Mucosa of stomach (tissue), 1 donor: ENCODE results near the gene NOL3.

Experiments
- H3K27me3 ChIP-seq: one replicate; pipeline ENCODE4 v1.7.0; 2013; ENCODE audit warnings: mild to moderate bottlenecking, low read length; ENCODE audit not compliant: control insufficient read depth, insufficient read depth
- H3K36me3 ChIP-seq: one replicate; pipeline ENCODE4 v1.7.0; 2013; ENCODE audit warnings: low read length; ENCODE audit not compliant: control insufficient read depth, insufficient read depth
- H3K4me1 ChIP-seq: one replicate; pipeline ENCODE4 v1.7.0; 2013; ENCODE audit warnings: mild to moderate bottlenecking, low read length; ENCODE audit not compliant: control insufficient read depth, insufficient read depth
- H3K4me3 ChIP-seq: one replicate; pipeline ENCODE4 v1.7.0; 2013; ENCODE audit warnings: low read length
- H3K9ac ChIP-seq: one replicate; pipeline ENCODE4 v1.7.0; 2013; ENCODE audit warnings: mild to moderate bottlenecking, low read length, moderate library complexity
- H3K9me3 ChIP-seq: one replicate; pipeline ENCODE4 v1.7.0; 2013; ENCODE audit warnings: mild to moderate bottlenecking, low read length, moderate library complexity; ENCODE audit not compliant: control insufficient read depth
- donor health status: Pancreatic carcinoma.

NOL3 gene

GRCh38 chr16:67181346-67181745 is 11.0 kb downstream of the NOL3 start:
- Histone ChIP-seq H3K4me3 (no peak overlapping the region), H3K36me3 (no peaks in the 10 kb centered on the region), H3K4me1 (peaks cover 42% of the 10 kb centered on the region), H3K27me3 (no peaks in the 10 kb centered on the region), H3K9ac (no peak overlapping the region), H3K9me3 (no peaks in the 10 kb centered on the region)

GRCh38 chr16:67182288-67182687 is 11.9 kb downstream of the NOL3 start:
- H3K36me3 ChIP-seq, result no peaks in the 10 kb centered on the region
- no peaks in the 10 kb centered on the region for H3K9me3 ChIP-seq
- H3K4me1 ChIP-seq, result peaks cover 42% of the 10 kb centered on the region
- H3K9ac ChIP-seq, result no peak overlapping the region
- no peaks in the 10 kb centered on the region for H3K27me3 ChIP-seq
- H3K4me3 ChIP-seq, result no peak overlapping the region

- Histone ChIP-seq H3K9me3 (no peaks in the 10 kb centered on the region), H3K4me3 (peak overlapping the region; percentile 75), H3K4me1 (peaks cover 34% of the 10 kb centered on the region), H3K27me3 (no peaks in the 10 kb centered on the region), H3K9ac (peak overlapping the region; percentile 85), H3K36me3 (no peaks in the 10 kb centered on the region)
Observed at GRCh38 chr16:67183284-67183626, 12.9 kb downstream of the NOL3 start.

DNA sequence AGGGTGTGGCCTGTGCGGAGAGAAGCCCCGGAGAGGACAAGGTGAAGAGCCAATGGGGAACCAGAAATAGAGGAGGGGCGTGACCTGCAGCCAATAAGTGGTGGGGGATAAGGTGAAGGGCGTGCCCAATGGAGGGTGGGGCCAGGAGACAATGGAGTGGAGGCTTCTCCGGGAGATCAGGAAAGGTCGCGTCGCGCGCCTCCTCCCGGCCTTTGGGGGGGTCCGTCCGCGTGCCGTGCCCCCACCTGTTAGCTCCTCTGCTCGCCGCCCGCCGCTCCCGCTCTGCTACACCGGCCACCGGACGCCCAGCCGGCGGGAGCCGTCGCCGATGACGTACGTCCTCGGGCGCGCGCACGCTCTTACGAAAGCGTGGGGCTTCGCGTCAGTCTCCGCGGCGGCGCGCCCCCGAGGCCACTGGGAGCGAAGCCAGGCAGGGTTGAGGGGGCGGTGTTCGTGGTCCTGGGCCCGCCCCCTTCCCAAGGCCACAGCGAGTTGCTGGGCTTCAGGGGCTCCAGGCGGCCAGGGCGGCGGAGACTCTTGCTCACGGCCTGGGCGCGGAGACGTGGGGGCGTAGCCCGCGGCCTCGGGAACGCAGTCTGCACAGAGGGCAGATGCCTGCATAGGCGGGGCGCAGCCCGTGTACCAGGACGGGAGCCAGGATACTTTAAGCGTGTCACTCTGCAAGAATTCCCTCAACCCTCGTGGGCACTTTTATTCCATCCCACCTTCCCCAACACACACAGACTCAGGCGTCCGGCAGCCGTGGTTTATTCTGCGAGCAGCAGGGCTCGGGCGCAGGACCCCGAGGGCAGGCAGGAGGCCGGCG is 13.5 kb downstream of the NOL3 start, which contains the start of gene MATCAP1:
TSS of gene MATCAP1 (minus strand) at position 337 of the 826 bp plus-strand sequence. CDS start 3,353 bp downstream, outside the sequence.
- peak within 1 kb of the TSS; percentile 85 for H3K9ac ChIP-seq
- H3K27me3 ChIP-seq, result no peaks in the 10 kb centered on the region
- H3K4me1 ChIP-seq, result peaks cover 29% of the 10 kb centered on the region
- peak within 1 kb of the TSS; percentile 75 for H3K4me3 ChIP-seq
- no peaks in the 10 kb centered on the region for H3K36me3 ChIP-seq
- H3K9me3 ChIP-seq, result no peaks in the 10 kb centered on the region

DNA sequence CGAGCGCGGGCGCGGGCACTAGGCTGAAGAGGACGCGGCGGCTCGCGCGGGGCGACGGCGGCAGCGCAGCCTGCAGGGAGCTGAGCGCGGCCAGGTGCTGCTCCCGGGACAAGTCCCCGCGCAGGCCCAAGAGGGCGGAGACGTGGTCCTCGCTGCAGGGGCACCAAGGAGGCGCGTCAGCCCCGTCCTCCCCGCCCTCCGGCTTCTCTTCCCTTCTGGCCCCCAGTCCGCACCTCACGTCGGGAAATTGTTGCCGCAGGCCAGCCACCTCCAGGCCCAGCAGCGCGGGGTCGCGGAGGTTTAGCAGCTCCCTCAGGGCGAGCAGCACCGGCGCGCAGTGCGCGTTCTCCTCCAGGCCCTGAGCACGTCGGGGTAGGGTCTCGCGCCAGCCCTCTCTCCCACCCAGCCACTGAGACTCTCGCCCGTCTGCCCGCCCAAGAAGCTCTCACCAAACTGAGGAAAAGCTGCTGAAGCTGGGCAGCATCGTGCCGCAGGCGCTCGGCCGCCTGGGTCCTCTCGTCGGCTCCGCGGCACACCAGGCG is 14.2 kb downstream of the NOL3 start:
- Histone ChIP-seq H3K36me3 (no peaks in the 10 kb centered on the region), H3K9me3 (no peaks in the 10 kb centered on the region), H3K9ac (no peak overlapping the region), H3K4me3 (peak overlapping the region; percentile 75), H3K4me1 (peaks cover 22% of the 10 kb centered on the region), H3K27me3 (no peaks in the 10 kb centered on the region)

DNA sequence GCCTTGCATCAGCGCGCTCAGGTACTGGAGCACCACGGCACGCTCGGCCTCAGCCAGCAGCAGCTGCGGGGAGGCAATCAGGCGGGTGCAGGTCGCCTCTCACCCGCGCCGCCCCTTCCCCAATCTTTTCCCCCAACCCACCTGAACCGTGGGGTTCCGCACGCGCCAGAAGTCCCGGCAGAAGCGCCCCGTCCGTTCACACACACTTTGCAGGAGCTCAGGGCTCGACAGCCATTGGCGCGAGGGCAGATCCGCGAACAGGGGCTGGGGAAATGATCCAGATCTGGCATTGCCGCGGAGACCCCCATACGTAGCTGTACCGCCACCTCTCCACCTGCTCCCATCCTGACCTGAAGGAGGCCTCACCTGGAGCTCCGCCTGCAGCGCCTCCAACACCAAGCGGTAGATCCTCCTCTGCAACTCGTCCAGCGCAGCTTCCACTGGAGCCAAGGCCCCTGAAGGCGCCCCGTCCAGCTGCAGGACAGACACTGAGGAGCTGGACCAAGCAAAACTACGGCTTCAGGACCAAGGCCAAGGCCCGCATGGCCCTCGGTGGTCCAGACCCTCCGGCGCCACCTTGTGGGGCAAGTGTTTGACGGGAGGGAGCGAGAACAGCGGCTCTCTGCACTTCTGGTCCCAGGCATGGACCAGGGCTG is 14.8 kb downstream of the NOL3 start:
- Histone ChIP-seq H3K36me3 (no peaks in the 10 kb centered on the region), H3K4me3 (no peak overlapping the region), H3K27me3 (no peaks in the 10 kb centered on the region), H3K9me3 (no peaks in the 10 kb centered on the region), H3K4me1 (peaks cover 22% of the 10 kb centered on the region), H3K9ac (no peak overlapping the region)

DNA sequence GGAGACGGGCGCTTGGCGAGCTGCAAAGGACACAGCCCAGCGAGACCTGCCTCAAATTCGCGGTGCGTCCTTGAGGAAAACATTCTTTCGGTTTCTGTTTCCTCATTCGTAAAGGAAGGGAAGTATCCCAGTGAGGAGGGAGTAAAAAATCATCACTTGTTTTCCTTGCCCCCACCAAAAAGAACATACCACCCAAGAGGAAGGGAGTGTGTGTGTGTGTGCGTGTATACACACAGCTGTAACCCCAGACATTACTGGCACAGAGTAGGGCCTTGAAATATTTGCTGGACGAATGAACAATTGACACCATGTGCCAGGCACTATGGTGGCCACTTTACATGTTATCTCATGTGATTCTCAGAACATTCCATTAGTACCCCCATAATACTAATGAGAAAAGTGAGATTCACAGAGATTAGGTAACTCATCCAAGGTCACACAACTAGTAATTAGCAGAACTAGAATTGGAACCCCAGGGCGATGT is 15.4 kb downstream of the NOL3 start:
- Histone ChIP-seq H3K27me3 (no peaks in the 10 kb centered on the region), H3K4me1 (peaks cover 27% of the 10 kb centered on the region), H3K9ac (no peak overlapping the region), H3K9me3 (no peaks in the 10 kb centered on the region), H3K36me3 (no peaks in the 10 kb centered on the region), H3K4me3 (no peak overlapping the region)

- no peaks in the 10 kb centered on the region for H3K27me3 ChIP-seq
- no peak overlapping the region for H3K4me3 ChIP-seq
- H3K9me3 ChIP-seq, result no peaks in the 10 kb centered on the region
- no peaks in the 10 kb centered on the region for H3K36me3 ChIP-seq
- no peak overlapping the region for H3K9ac ChIP-seq
- H3K4me1 ChIP-seq, result peaks cover 33% of the 10 kb centered on the region
Observed at GRCh38 chr16:67186550-67186950, 16.2 kb downstream of the NOL3 start.

GRCh38 chr16:67187175-67187890 is 17.0 kb downstream of the NOL3 start:
- H3K36me3 ChIP-seq, result no peaks in the 10 kb centered on the region
- no peak overlapping the region for H3K4me3 ChIP-seq
- H3K9ac ChIP-seq, result no peak overlapping the region
- H3K4me1 ChIP-seq, result peaks cover 37% of the 10 kb centered on the region
- H3K27me3 ChIP-seq, result no peaks in the 10 kb centered on the region
- no peaks in the 10 kb centered on the region for H3K9me3 ChIP-seq

DNA sequence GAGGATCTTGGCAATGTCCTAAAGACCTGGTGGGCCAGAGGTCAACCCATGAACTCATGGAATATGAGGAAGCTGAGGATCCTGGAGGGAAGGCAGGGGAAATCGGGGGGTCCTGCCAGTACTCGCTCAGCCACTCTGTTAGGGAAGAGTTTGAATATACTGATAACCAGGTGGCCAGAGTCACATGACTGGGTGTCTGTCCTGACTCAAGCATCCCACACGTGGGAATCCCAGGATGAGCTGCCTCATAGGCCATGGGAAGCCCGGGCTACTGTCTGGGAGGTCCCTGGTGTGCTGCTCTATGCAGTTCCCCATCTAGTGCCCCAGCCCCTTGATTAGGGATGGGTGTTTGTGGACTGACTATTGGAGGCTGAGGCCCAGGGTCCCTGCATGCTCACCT is 18.0 kb downstream of the NOL3 start:
- Histone ChIP-seq H3K4me3 (no peak overlapping the region), H3K9ac (no peak overlapping the region), H3K36me3 (no peaks in the 10 kb centered on the region), H3K4me1 (peaks cover 36% of the 10 kb centered on the region), H3K9me3 (no peaks in the 10 kb centered on the region), H3K27me3 (no peaks in the 10 kb centered on the region)

DNA sequence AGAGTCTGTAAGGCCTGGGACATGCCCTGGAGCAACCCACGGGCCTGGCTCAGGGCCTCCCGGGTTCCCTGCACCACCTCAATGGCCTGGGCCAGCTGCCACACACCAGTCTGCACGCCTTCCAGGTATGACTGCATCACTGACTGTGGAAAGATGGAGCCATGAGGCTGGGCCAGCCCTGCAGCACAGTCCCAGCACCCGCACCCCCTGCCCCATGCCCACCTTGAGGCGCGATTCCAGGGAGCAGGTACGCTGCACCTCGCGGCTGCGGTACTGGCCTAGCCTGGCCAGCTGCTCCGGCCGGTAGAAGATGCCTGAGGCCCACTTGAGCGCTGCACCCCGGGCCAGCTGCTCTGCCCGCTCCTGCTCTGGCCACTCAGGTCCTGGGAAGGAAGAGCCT is 18.5 kb downstream of the NOL3 start:
- Histone ChIP-seq H3K27me3 (no peaks in the 10 kb centered on the region), H3K9ac (no peak overlapping the region), H3K9me3 (no peaks in the 10 kb centered on the region), H3K4me3 (no peak overlapping the region), H3K36me3 (no peaks in the 10 kb centered on the region), H3K4me1 (peaks cover 40% of the 10 kb centered on the region)

DNA sequence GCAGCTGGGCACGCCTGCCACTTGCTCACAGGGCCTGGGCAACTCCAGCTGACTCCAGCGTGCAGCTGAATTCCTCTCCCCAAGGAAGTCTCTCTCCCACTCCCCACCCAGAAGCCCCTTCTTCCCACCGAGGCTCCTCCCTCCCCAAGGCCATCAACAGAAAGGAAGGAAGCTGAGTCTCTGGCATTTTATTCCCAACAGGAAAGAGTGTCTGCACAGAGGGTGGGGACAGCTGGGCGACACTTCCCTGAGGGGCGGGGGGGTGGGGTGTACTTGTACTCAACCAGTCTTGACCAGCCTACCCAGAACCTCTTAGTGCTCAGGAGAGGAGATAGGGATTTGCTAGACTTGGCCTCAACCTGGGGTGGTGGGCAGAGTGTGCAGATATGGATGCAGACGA is 19.7 kb downstream of the NOL3 start, which contains the start of gene EXOC3L1:
TSS of gene EXOC3L1 (minus strand) at position 96 of the 400 bp plus-strand sequence. CDS start 460 bp downstream, outside the sequence.
- H3K4me1 ChIP-seq, result peaks cover 42% of the 10 kb centered on the region
- no peak within 1 kb of the TSS for H3K4me3 ChIP-seq
- H3K36me3 ChIP-seq, result peaks cover 7% of the 10 kb centered on the region
- no peak within 1 kb of the TSS for H3K9ac ChIP-seq
- no peaks in the 10 kb centered on the region for H3K27me3 ChIP-seq
- H3K9me3 ChIP-seq, result no peaks in the 10 kb centered on the region
